ENCODE results near the gene C2CD4B. TPM values are rescaled to one million over a fixed set of nuclear protein-coding genes. Genes with fewer than 3 reads are reported as not detected.

C2CD4B gene
- total RNA-seq, 1 donor from 2014 or later = not detected

- Mint-ChIP-seq H3K4me3 (no peak overlapping the region), H3K27ac (no peak overlapping the region), H3K4me1 (no peaks in the 10 kb centered on the region), H3K9me3 (peaks cover 10% of the 10 kb centered on the region), H3K27me3 (peaks cover 1% of the 10 kb centered on the region), H3K36me3 (ENCODE audit: low read depth) (no peaks in the 10 kb centered on the region)
- DNase-seq (no peak), ATAC-seq (ENCODE audit: low read depth) (no peak)
- ChIA-PET CTCF (no interaction called here), POLR2A (no interaction called here)
- intact Hi-C loops (cut with micrococcal nuclease) = no loop called here
- no peak for TF ChIP-seq CTCF (IDR thresholded peaks at IDR 0.05)
Observed at GRCh38 chr15:62208884-62209283, 43.8 kb upstream of the C2CD4B start.

- no peak for DNase-seq
- H3K9me3 Mint-ChIP-seq = peaks cover 10% of the 10 kb centered on the region
Observed at GRCh38 chr15:62208367-62208766, 43.3 kb upstream of the C2CD4B start.

GRCh38 chr15:62190675-62191074 lies 25.6 kb upstream of the C2CD4B start:
- no peaks in the 10 kb centered on the region for H3K9me3 Mint-ChIP-seq
- DNase-seq = no peak
- no peak for TF ChIP-seq CTCF (IDR thresholded peaks at IDR 0.05)
- intact Hi-C loops (cut with micrococcal nuclease) = no loop called here
- H3K27ac Mint-ChIP-seq = no peak overlapping the region
- no peak overlapping the region for H3K4me3 Mint-ChIP-seq
- no peak for ATAC-seq (ENCODE audit: low read depth)
- ChIA-PET CTCF (no interaction called here), POLR2A (no interaction called here)
- H3K27me3 Mint-ChIP-seq = peaks cover 18% of the 10 kb centered on the region
- no peaks in the 10 kb centered on the region for H3K36me3 Mint-ChIP-seq (ENCODE audit: low read depth)
- H3K4me1 Mint-ChIP-seq = no peaks in the 10 kb centered on the region

More at GRCh38 chr15:62208367-62208766, 43.3 kb upstream of the C2CD4B start:
- ATAC-seq (ENCODE audit: low read depth) = no peak
- CTCF ChIA-PET = no interaction called here
- POLR2A ChIA-PET = no interaction called here
- Mint-ChIP-seq H3K4me3 (no peak overlapping the region), H3K36me3 (ENCODE audit: low read depth) (no peaks in the 10 kb centered on the region), H3K4me1 (no peaks in the 10 kb centered on the region), H3K27me3 (peaks cover 1% of the 10 kb centered on the region), H3K27ac (no peak overlapping the region)
- intact Hi-C loops (cut with micrococcal nuclease) = no loop called here
- TF ChIP-seq CTCF (IDR thresholded peaks at IDR 0.05) = no peak

- DNase-seq (no peak), ATAC-seq (ENCODE audit: low read depth) (no peak)
- no peaks in the 10 kb centered on the region for H3K4me1 Mint-ChIP-seq
- no peak overlapping the region for H3K27ac Mint-ChIP-seq
- ChIA-PET POLR2A (no interaction called here), CTCF (no interaction called here)
- H3K36me3 Mint-ChIP-seq (ENCODE audit: low read depth) = no peaks in the 10 kb centered on the region
- no peaks in the 10 kb centered on the region for H3K9me3 Mint-ChIP-seq
- TF ChIP-seq CTCF (IDR thresholded peaks at IDR 0.05) = no peak
- intact Hi-C loops (cut with micrococcal nuclease) = no loop called here
- H3K4me3 Mint-ChIP-seq = no peak overlapping the region
- peaks cover 18% of the 10 kb centered on the region for H3K27me3 Mint-ChIP-seq
Observed at GRCh38 chr15:62190274-62190673, 25.2 kb upstream of the C2CD4B start.

- intact Hi-C loops (cut with micrococcal nuclease) = no loop called here
- no peak for DNase-seq
- Mint-ChIP-seq H3K27ac (no peak overlapping the region), H3K9me3 (no peaks in the 10 kb centered on the region), H3K4me3 (no peak overlapping the region), H3K4me1 (no peaks in the 10 kb centered on the region), H3K27me3 (peaks cover 13% of the 10 kb centered on the region), H3K36me3 (ENCODE audit: low read depth) (no peaks in the 10 kb centered on the region)
- TF ChIP-seq CTCF (IDR thresholded peaks at IDR 0.05) = no peak
- ChIA-PET CTCF (no interaction called here), POLR2A (no interaction called here)
- no peak for ATAC-seq (ENCODE audit: low read depth)
Observed at GRCh38 chr15:62188744-62189143, 23.7 kb upstream of the C2CD4B start.

Data from activated B cell treated with CpG ODN at 0.5 μM for 24 hours (primary cell).